RPMI7951 (cell line): ENCODE measurements around the gene TBCD. TPM values are rescaled to one million over a fixed set of nuclear protein-coding genes. Genes with fewer than 3 reads are reported as not detected.

Experiments used
- DNase-seq: peaks from one replicate; pipeline ENCODE4 v3.0.0-alpha.2; 2012; ENCODE audit warnings: low read depth
- total RNA-seq: library from RNA; depleted of rRNA; stranded (reverse); fragments of >200 nt; shearing (Covaris generic); gene quantifications from 2 replicates; pipeline ENCODE4 v1.2.3, GENCODE V29; 2014

The TBCD gene
- total RNA-seq, 1 experiment from 2014 or later, result 18.4 TPM

GRCh38 chr17:82923366-82924113, 171.7 kb downstream of the TBCD start:
- no peak for DNase-seq

GRCh38 chr17:82924214-82924613, 172.3 kb downstream of the TBCD start:
- no peak for DNase-seq

- peak; percentile 8 for DNase-seq
Observed at GRCh38 chr17:82924812-82925211, 172.9 kb downstream of the TBCD start.

GRCh38 chr17:82925336-82925735, 173.5 kb downstream of the TBCD start:
- no peak for DNase-seq

- DNase-seq, result no peak
Observed at GRCh38 chr17:82926081-82926480, 174.2 kb downstream of the TBCD start.

GRCh38 chr17:82926716-82927115, 174.9 kb downstream of the TBCD start:
- DNase-seq, result no peak

- DNase-seq, result no peak
Observed at GRCh38 chr17:82927311-82927660, 175.4 kb downstream of the TBCD start.

- no peak for DNase-seq
Observed at GRCh38 chr17:82927661-82928601, 176.1 kb downstream of the TBCD start.

- DNase-seq, result no peak
Observed at GRCh38 chr17:82929011-82929622, 177.3 kb downstream of the TBCD start.

GRCh38 chr17:82929676-82930042, 177.8 kb downstream of the TBCD start:
- no peak for DNase-seq

- DNase-seq, result no peak
Observed at GRCh38 chr17:82930043-82930923, 178.4 kb downstream of the TBCD start.

- no peak for DNase-seq
Observed at GRCh38 chr17:82930924-82931698, 179.2 kb downstream of the TBCD start.

- peak; percentile 65 for DNase-seq
Observed at GRCh38 chr17:82931699-82932517, 180.0 kb downstream of the TBCD start.

- DNase-seq, result no peak
Observed at GRCh38 chr17:82932518-82933310, 180.8 kb downstream of the TBCD start.

- no peak for DNase-seq
Observed at GRCh38 chr17:82933911-82934310, 182.0 kb downstream of the TBCD start.

GRCh38 chr17:82935966-82936767, 184.3 kb downstream of the TBCD start:
- no peak for DNase-seq

GRCh38 chr17:82936768-82937171, 184.9 kb downstream of the TBCD start:
- DNase-seq, result no peak
